NCI-H774 (cell line): Measurements from ENCODE around the gene ARSB.
A peak's percentile ranks its signal among the peaks of the same experiment; 100 is the strongest.

Source experiments
- DNase-seq: peaks from one replicate; lab custom pipeline; 2025; lab: John Stamatoyannopoulos, UW

ARSB gene

DNA sequence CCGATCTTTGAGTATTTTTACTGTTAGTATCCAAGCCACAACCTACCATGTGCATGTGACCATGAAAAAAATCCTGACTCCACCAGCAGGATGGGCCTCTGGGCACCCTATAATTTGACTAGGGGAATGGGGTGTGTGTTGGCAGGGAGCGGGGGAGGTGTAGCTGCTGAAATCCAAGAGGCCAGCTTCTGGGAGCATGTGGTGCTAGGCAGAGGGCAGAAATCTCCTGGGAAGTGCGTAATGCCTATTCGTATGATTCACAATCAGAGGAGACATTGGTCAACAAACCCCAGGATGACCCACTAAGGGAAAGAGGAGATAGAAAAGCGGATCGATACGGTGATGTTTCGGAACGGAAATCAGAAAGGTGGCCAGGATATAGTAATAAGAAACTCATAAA lies 149.9 kb downstream of the ARSB start:
- DNase-seq = no peak

DNA sequence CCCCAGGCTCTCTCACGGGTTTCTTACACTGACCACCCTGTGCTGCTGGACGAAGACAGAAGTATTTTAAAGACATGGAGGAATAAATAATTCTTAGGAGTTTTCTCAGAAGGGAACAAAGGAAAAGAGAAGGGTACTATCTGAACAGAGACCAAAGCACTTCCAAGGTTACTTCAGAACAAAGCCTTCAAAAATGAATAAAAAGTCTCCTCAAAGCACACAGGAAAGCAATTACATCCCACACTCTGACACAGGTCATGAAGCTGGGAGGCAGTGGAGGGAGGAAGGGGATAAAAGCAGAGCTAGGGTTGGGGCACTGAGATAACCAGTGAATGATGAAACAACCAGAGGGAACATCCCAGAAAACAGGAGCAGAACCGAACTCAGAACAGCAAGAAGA lies 151.8 kb downstream of the ARSB start:
- DNase-seq = no peak

DNA sequence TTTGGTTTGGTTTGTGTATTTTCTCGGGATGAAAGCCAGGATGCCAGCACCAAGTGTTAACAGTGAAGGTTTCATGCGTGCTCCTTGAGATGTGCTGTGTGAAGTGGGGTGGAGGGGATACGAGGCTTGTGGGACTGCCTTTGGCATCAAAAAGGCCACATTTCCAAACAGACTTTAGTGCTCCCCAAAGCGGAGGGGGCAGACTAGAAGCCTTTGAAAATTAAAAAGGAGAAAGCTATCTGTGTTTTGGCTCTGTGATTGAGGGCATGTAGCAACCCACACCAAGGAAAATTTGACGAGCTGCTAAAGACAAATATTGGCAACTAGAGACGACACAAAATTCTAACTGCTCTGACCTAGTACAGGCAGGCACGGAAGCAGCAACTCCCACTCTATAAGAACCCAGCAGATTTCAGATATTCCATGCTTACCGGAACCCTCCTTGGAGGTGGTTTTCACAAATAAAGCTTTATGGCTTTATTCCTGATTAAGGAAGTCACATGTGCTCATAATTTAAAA lies 154.5 kb downstream of the ARSB start:
- DNase-seq = no peak

DNA sequence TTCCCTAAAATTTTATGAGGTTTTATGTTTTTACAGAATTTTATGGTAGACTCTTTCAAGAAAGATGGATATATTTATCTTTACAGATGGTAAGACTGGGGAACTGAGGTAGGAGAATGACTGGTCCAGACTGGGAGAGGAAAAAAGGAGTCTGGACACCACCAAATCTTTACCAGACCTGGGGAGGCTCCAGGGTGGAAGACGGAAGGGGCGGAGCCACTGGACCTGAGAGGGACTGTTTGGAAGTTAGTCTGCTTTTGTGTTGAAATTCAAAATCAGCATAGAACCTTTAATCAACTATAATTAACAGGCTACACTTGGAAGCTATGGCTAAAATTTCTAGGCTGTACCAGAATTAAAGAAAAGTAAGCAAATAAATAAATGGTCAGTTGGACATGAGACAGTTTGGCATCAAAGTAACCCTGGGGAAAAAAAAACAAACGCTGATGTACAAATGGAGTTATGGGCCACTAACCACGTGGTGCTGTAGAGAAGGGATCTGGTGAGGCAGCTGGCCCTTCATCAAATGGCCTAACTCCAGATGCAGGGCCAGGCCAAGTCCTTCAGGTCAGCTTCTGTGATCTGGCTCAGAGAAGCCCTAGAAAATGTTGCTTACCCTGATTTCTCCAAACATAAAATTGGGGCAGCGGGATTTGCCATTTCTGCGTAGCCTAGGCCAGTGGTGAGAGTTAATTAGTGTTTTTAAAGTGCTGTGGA lies 155.1 kb downstream of the ARSB start:
- no peak for DNase-seq

DNA sequence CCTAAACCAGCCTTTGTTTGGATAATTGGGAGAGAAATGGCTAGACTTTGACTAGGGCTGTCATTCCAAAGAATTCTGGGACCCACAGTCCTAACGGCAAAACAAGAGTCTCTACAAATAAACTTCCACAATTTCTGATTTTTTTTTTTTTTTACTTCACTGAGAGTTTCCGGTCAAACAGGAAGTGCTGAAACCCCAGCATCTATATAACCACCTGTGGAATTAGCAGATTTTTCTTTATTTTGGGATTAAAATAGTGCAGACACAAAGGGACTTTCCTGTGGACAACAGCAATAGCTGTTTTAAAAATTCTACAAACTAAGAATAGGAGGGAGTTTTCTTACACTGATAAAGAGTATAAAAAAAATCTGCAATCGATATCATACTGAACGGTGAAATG lies 157.4 kb downstream of the ARSB start:
- DNase-seq = no peak

DNA sequence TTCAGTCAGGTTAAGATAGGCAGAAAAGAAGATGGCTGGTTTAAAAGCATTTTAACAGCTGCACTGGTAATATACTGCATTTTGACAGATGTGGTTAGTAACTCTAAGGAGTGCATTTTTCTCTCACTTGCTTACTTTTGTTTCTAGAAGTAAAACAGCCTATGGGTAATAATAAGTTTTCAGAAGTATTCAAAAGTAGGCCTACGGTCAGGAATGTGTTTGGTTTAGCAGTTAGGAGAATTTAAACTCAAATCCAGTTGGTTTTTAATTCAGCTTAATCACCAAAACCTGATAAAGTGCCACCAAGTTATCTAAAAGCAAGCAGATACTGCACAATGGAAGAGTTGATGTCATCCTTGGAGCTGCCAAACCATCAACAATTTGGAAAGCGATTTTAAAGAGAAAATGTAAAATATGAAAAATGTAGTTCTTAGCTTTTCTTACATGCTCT lies 160.3 kb downstream of the ARSB start:
- DNase-seq = no peak

DNA sequence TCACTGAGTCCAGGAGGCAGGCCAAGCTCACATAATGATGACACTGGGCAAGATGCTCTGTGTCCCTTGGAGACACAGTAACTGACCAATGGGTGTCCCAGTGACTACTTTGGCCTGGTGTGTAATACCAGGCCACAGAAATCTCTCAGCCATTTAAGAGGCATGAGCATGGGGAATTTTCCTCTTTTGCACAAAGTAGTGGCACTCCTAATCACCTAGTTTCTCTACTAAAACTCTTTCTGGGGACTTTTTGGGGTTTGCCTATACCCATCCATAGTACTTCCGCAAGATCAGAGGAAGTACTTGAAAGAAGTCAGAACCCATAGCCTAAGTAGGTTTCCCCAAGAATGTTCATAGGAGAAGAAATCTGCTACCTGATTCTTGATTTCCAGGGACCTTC lies 161.9 kb downstream of the ARSB start:
- no peak for DNase-seq

DNA sequence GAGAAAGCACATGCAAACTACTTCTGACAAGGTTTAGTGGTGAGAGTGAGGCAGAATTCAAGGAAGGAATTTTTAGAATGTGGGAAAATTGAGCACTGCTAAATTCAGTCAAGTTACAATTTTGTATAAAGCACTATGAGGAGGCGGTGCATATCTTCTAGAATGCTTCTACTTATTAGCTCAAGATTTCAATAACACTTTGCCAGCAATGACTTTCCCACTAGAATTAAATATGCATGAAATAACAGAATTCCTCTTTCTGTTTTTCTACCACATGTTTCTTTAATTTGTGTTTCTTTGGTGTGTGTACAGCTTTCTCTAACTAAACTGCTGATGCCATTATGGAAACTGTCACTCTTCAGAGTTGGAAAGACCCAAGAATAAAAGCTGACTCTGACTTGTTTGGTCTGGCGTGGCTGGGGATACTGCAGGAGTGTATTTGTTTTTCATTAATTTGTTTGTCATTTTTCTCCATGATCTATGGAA lies 163.5 kb downstream of the ARSB start:
- no peak for DNase-seq

DNA sequence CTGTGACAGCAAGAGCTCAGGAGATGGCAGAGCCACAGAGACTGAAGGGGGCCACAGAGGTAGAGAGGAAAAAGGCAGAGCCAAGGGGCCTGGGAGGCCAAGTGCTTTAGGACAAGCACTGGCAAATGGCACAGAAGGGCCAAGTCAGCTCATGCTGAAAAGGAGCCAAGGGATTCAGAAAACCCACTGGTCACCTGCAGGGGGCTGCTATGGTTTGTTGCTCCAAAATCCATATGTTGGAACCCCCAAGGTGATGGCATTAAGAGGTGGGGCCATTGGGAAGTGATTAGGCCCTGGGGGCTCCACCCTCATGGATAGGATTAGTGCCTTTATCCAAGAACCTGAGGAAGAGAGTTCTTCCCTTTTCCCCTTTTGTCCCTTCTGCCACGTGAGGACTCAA lies 165.4 kb downstream of the ARSB start:
- no peak for DNase-seq

DNA sequence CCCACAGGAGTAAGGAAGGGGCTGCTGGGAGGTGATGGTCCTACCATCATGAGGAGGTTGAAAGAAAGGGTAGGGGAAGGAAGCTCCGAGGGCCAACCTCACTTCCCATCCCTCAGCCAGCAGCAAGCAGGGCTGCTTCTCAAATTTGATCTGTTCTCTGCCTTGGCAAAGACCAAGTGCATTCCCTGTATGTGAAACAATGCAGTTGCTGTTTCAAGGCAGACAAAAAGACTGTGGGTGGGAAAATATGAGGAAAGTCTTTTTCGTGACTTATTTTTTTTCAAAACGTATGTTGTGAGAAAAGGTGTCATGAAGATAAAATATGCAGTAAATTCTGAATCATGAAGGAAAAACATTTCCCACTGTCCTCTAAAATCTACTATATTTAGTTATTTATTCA lies 165.9 kb downstream of the ARSB start:
- no peak for DNase-seq

DNA sequence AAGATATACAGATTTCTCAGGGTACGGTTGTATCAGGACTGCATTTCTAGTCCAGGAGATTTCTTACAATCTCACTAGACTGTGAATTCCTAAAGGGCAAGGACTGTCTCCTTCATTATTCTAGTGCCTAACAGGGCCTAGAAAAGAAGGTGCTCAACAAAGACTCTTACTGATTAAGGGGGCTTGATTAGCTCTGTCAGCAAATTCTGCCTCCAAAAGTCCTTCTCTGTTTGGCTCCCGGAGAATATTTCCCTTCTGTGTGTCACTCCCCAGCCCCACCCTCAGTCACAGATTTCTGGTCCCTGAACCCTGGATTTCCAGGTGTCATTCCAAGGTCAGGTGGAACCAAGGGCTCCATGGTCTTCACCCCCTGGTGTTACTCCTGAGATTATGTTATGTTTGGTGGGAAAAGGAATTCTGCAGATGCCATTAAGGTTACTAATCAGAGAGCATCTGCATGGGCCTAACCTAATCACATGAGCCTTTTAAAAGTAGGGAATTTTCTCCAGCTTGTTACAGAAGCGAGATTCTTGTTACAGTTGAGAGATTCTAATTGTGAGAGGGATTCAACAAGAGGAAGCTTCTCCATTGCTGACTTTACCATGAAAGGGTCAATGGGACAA lies 168.9 kb downstream of the ARSB start:
- DNase-seq = no peak

DNA sequence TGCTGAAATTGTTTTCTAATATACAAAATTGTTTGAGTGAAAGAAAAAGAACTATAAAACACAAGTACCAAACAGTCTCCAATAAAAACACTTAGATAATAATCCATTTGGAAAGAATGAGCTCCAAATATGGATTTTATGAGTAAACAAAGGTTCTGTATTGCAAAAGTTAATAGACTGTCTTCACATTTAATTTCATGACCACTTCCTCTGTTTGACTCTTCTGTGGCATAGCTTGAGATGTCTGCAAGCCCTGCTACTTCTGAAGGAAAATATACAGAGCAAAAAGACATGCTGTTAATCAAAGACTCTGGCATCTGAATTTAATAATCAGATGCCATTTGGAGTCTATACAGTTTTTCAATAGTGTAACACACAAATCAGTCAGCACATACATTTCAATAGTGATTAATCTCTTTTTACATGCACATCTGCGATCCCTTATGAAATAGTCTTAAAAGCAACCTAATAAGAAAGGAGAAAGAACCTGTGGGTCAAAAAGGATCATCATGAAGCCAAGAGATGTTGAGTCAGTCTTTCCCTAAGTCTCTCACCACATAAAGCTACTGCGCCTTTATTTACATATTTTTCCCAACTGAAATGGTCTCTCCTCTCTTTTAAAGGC lies 171.1 kb downstream of the ARSB start:
- no peak for DNase-seq

DNA sequence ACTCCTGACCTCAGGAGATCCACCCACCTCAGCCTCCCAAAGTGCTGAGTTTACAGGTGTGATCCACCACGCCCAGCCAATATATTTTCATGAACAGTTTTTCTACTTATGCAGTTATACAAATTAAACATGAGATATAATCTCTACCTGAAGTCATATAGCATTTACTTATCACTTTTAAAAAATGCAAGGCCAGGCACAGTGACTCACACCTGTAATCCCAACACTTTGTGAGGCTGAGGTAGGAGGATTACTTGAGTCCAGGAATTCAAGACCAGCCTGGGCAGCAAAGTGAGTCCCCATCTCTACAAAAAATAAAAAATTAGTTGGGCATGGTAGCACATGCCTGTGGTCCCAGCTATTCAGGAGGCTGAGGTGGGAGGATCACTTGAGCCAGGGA lies 171.8 kb downstream of the ARSB start:
- DNase-seq = no peak

DNA sequence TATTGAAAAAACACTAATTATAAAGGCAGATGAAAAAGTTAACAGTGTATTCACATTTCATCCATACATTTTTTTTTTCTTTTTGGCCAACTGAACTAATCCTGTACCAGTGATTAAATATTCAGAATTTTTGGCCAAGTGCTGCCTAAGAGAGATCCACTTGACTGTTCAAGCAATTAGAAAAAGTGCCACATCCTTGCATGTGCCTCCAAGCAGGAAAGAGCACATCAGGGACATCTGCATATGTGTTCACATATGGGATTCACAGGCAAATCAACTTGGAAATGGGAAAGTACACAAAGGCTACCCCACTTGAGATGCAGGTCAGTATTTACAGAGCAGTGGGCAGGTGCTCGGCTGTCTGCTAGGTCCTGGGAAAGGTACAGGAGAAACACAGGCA lies 173.2 kb downstream of the ARSB start:
- peak; percentile 70 for DNase-seq

DNA sequence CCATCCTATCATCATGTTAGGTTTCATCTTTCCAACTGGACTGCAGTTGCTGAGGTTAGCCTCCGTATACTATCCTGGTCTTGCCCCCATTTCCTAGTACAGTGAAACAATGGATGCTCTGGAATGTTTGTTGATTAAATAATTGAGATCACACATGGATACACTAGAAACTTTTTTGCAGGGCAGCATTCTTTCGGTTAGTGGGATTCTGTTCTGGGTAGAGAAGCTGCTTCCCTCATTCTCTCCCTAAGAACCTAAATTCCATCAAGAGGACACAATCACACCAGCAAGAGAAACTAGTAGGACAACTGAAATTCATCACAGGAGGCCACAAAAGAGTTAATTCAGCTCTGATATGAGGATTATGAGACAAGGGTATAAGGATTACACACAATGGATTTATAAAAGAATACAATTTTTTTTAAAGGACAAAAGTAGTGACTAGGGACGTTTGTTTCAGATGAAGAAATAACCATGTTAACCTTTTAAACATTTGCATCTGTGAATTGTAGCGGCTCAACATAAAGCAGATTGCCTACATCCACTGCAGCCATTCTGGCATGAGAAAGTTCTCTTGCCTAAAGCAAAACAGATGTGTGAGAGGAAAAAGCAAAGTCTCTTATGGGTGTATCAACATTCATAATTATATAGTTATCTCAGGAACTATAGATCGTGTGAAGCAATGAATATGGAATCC lies 173.8 kb downstream of the ARSB start:
- no peak for DNase-seq

DNA sequence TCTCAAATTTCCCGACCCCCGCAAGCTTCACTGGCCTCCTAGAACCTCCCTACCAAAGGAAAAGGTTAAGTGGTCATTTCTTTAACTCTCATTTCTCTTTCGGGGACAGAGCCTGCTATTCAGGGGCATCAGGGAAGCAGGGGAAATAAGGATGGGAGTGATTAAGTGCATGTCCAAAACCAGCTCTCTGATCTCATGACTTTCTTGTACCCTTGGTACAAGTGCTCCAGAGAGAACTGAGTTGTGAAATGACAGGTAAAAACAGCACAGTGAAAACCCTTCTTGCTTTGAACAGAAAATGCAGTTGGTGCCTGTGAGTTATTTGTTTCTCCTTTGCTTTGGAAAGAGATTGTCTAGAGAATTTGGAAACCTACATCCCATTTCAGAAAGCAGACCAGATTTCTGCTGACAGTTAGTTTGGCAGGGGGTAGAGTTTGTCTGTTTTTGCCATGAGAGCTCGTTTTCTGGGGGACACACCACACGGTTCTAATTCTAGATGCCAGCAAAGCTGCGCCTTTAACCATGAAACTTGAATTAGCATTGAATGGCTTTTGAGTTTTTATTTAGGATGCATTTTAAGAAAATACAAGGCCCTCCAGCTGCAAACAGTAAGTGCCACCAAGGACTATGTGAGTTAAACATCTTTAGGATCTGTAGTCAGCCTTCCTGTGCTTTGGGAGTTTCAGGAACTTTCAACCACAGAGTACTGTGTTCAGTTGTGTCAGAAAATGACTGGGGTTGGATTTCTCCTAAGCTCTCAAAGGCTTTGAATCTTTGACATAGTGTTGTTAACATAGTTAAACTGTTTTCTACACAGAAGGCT lies 174.8 kb downstream of the ARSB start:
- DNase-seq = no peak

DNA sequence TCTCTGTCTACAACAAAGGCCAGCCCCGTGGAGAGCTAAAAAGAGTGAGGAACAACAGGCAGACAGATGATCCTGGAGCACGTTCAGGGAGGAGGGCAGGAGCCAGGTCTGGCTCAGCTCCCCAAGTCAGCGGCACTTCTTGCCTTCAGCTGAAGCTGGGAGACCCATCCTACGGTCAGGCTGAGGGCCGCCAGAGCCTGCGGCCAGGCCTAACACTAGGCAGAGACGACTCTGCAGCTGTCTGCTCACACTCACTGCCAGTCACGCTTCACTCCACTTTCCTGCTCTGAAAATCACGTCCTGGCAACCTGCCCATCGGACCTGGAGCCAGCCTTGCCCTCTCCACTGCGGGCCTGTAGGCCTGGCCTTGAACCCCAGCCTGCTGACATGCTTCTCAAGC lies 175.7 kb downstream of the ARSB start:
- peak; percentile 61 for DNase-seq

DNA sequence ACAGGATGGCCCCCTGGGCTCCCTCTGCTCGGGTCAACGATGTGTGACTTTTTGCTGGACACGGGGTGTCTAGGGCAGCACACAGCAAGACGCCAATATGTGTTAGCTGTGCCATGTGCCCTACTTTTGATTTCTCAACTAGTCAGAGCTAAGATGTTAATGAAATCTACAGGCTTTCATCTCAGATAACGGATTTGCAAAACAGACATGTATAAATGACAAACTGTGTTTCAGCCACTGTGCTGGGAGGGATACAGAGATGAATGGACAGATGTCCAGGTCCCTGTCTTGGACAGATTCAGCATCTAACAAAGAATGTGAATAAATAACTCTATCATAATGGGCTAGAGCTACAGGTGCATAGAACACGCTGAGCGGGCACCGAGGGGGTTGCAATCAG lies 176.3 kb downstream of the ARSB start:
- no peak for DNase-seq

DNA sequence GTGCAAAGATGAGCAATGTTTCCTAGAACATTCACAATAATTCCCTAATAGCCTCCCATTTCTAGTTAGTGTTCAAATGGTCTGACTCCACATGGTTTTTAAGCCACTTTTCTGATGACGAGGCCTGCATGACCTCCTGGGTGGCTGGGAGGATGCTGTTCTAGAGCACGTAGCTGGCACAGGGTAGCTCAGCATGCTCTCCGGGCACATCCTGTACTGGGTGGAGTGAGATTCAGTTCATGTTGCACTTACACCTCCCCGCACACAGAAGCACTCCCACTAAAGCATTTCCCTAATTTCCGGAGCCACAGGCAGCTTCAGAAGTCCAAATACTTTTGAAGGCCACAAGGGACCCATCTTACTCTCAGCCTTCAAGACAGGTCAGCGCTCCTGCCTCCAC lies 176.7 kb downstream of the ARSB start:
- no peak for DNase-seq

DNA sequence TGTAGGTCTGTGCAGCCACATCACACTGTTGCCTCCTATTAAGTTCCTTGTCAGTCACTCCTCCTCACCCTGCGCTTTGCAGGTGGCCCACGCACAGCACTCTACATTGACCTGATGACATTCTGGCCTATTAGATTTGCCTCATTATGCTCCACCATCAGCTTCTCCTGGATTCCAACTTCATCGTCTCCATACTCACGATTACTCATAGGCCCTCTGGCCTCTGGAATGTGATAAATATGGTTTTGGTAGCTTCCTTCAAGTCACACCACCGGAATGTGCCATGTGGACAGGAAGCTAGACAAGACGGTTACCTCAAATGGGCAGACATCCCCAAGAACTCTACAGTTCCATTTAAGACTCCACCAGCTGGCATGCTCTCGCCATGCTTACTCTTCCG lies 178.6 kb downstream of the ARSB start:
- no peak for DNase-seq

DNA sequence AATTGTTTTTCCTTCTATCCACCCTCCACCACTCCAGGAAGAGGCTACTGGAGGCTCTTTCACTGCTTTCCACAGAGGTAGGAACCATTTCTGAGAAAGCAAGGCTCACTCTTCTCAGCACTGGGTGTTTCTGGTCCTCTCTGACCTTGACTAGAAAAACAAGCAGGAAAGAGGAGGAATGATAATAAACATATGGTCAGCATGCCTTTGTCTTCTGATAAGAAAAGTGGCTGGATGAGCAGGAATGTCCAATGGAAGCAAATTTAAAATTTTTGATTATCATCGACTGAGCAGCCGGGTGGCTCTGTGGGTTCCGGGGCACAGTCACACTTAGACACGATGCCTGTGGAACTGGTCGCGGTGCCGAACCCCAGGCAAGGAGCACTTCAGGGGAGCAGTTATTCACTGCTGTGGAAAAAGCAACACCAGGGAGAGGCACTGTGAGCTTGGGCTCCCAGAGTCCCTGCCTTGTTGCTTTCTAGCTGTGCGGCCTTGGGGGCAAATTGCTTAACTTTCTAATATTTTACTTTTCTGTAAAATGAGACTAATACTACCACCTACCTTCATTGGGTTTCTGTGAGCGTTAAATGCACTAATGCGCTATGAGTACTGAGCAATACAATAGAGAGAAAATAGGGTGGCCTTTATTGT lies 179.5 kb downstream of the ARSB start:
- no peak for DNase-seq
